ENCODE data around the gene TBC1D16.

Gene TBC1D16

GRCh38 chr17:80018917-80019651, 16.6 kb downstream of the TBC1D16 start:
- TF ChIP-seq CTCF (IDR thresholded peaks at IDR 0.05) = no peak

GRCh38 chr17:80017226-80018010, 18.3 kb downstream of the TBC1D16 start:
- TF ChIP-seq CTCF (IDR thresholded peaks at IDR 0.05) = no peak

GRCh38 chr17:80012765-80013741, 22.6 kb downstream of the TBC1D16 start:
- TF ChIP-seq CTCF (IDR thresholded peaks at IDR 0.05) = no peak

- no peak for TF ChIP-seq CTCF (IDR thresholded peaks at IDR 0.05)
Measured at GRCh38 chr17:80011989-80012555, 23.6 kb downstream of the TBC1D16 start.

GRCh38 chr17:80010283-80010858, 25.3 kb downstream of the TBC1D16 start:
- no peak for TF ChIP-seq CTCF (IDR thresholded peaks at IDR 0.05)

GRCh38 chr17:80009391-80010282, 26.0 kb downstream of the TBC1D16 start:
- no peak for TF ChIP-seq CTCF (IDR thresholded peaks at IDR 0.05)
